HepG2 (cell line): ENCODE data around the gene ACOT9. TPM values are rescaled to one million over a fixed set of nuclear protein-coding genes. Genes with fewer than 3 reads are reported as not detected.

Experiments
- ATM ChIP-seq: fragments of 450-650 bp; IDR thresholded peaks from 2 replicates; pipeline ENCODE4 v1.7.1; 2017; ENCODE audit warnings: mild to moderate bottlenecking, borderline replicate concordance
- CAMTA2 ChIP-seq: sonication (generic); formaldehyde crosslinking; IDR thresholded peaks from 2 replicates; pipeline ENCODE4 v1.4.0; 2020; ENCODE audit warnings: mild to moderate bottlenecking, missing genetic modification reagents, borderline replicate concordance
- CBFB ChIP-seq: sonication (generic); formaldehyde crosslinking; IDR thresholded peaks from 2 replicates; pipeline ENCODE4 v1.4.0; 2020; ENCODE audit warnings: missing genetic modification reagents
- HES4 ChIP-seq: sonication (generic); formaldehyde crosslinking; IDR thresholded peaks from 2 replicates; pipeline ENCODE4 v1.9.0; 2021; ENCODE audit warnings: mild to moderate bottlenecking, missing genetic modification reagents, borderline replicate concordance
- HIVEP1 ChIP-seq: sonication (generic); formaldehyde crosslinking; IDR thresholded peaks from 2 replicates; pipeline ENCODE4 v1.4.0; 2020; ENCODE audit warnings: mild to moderate bottlenecking, missing genetic modification reagents
- IKZF4 ChIP-seq: sonication (generic); formaldehyde crosslinking; IDR thresholded peaks from 2 replicates; pipeline ENCODE4 v1.5.1; 2020; ENCODE audit warnings: borderline replicate concordance, mild to moderate bottlenecking, low read depth, missing genetic modification reagents; ENCODE audit errors: not compliant biosample characterization
- KLF11 ChIP-seq: IDR thresholded peaks from 2 replicates; pipeline ENCODE4 v1.6.1; 2016; ENCODE audit warnings: missing compliant biosample characterization
- MAFK ChIP-seq, 2 experiments: IDR thresholded peaks in 1 of 2; conservative IDR thresholded peaks in 1 of 2; 2 replicates each; pipeline ENCODE4 v1.6.1; 2011; ENCODE audit warnings: improper control_type of control experiment in 2 of 2, low read length in 2 of 2
- MTA1 ChIP-seq: sonication (generic); formaldehyde crosslinking; IDR thresholded peaks from 2 replicates; pipeline ENCODE4 v1.4.0; 2020; ENCODE audit warnings: missing genetic modification reagents, mild to moderate bottlenecking, borderline replicate concordance
- NCOA1 ChIP-seq: sonication (generic); formaldehyde crosslinking; IDR thresholded peaks from 2 replicates; pipeline ENCODE4 v1.9.0; 2021; ENCODE audit warnings: missing genetic modification reagents
- PAF1 ChIP-seq: IDR thresholded peaks from 2 replicates; pipeline ENCODE4 v1.6.1; 2016; ENCODE audit warnings: missing genetic modification reagents, missing compliant biosample characterization
- POLR2A ChIP-seq, 2 experiments: IDR thresholded peaks; 2 replicates each; pipeline ENCODE4 v1.6.1; 2011; ENCODE audit warnings: low read depth in 2 of 2, low read length in 2 of 2, mild to moderate bottlenecking in 1 of 2, moderate library complexity in 1 of 2; ENCODE audit not compliant: insufficient read depth in 1 of 2
- PRDM4 ChIP-seq: sonication (generic); formaldehyde crosslinking; IDR thresholded peaks from 2 replicates; pipeline ENCODE4 v1.9.0; 2021; ENCODE audit warnings: missing genetic modification reagents, borderline replicate concordance
- SOX5 ChIP-seq: IDR thresholded peaks from 2 replicates; pipeline ENCODE4 v1.6.1; 2016; ENCODE audit warnings: borderline replicate concordance
- SRSF9 ChIP-seq: fragments of 200-400 bp; formaldehyde crosslinking; IDR thresholded peaks from 2 replicates; pipeline ENCODE4 v1.6.1; 2018; ENCODE audit warnings: borderline replicate concordance, mild to moderate bottlenecking, low read depth, low read length; ENCODE audit not compliant: insufficient read depth, poor library complexity, severe bottlenecking
- ZBTB7B ChIP-seq: sonication (generic); formaldehyde crosslinking; IDR thresholded peaks from 2 replicates; pipeline ENCODE4 v1.4.0; 2020; ENCODE audit warnings: missing genetic modification reagents
- ZNF225 ChIP-seq: sonication (generic); formaldehyde crosslinking; IDR thresholded peaks from 2 replicates; pipeline ENCODE4 v1.4.0; 2020; ENCODE audit warnings: mild to moderate bottlenecking, missing genetic modification reagents
- ZNF331 ChIP-seq: sonication (generic); formaldehyde crosslinking; IDR thresholded peaks from 2 replicates; pipeline ENCODE4 v1.4.0; 2020; ENCODE audit warnings: missing genetic modification reagents
- ZNF678 ChIP-seq: sonication (generic); formaldehyde crosslinking; IDR thresholded peaks from 2 replicates; pipeline ENCODE4 v1.4.0; 2020; ENCODE audit warnings: mild to moderate bottlenecking, missing genetic modification reagents
- ZSCAN12 ChIP-seq: sonication (generic); formaldehyde crosslinking; IDR thresholded peaks from 2 replicates; pipeline ENCODE4 v1.9.0; 2021; ENCODE audit warnings: mild to moderate bottlenecking, missing genetic modification reagents
- ZZZ3 ChIP-seq: sonication (generic); formaldehyde crosslinking; IDR thresholded peaks from 2 replicates; pipeline ENCODE4 v1.4.0; 2020; ENCODE audit warnings: missing genetic modification reagents, mild to moderate bottlenecking, borderline replicate concordance
- polyA plus RNA-seq, 8 experiments: library from polyadenylated mRNA; depleted of rRNA in 3 of 8; stranded (reverse) in 7 of 8; unstranded in 1 of 8; fragments of >200 nt; fragmentation: Illumina TruSeq in 4 of 8; extraction: Trizol in 4 of 8; gene quantifications; 2 replicates each; pipeline versions ENCODE4 v1.2.1 to v1.2.3, GENCODE V29; 2011 to 2016; ENCODE audit warnings: low read depth in 4 of 8, missing spikeins in 1 of 8, mixed read lengths in 1 of 8; ENCODE audit not compliant: insufficient read depth in 1 of 8
- total RNA-seq, 5 experiments: library from RNA; depleted of rRNA; stranded (reverse); fragments of >200 nt; fragmentation: Illumina TruSeq; extraction: Trizol; gene quantifications; 2 replicates each; pipeline ENCODE4 v1.2.3, GENCODE V29; 2016; ENCODE audit warnings: low read depth in 1 of 5
- TF ChIP-seq, protein P1 (sequence below): sonication (generic); formaldehyde crosslinking; IDR thresholded peaks from 2 replicates; pipeline ENCODE4 v1.8.0; 2022; ENCODE audit warnings: mild to moderate bottlenecking, missing genetic modification reagents, moderate library complexity
- TF ChIP-seq, protein P2 (sequence below): sonication (generic); formaldehyde crosslinking; IDR thresholded peaks from 2 replicates; pipeline ENCODE4 v1.4.0; 2020; ENCODE audit warnings: missing genetic modification reagents
- TF ChIP-seq, protein P3 (sequence below): sonication (generic); formaldehyde crosslinking; IDR thresholded peaks from 2 replicates; pipeline ENCODE4 v1.8.1; 2023; ENCODE audit warnings: mild to moderate bottlenecking, inconsistent platforms, moderate library complexity, missing genetic modification reagents, borderline replicate concordance

ACOT9 gene
- total and polyA plus RNA-seq, 2 of the 13 experiments (the other 11 are each of a cell fraction or from before 2014, with no cell fraction given): 33.3 to 36.9 TPM

DNA sequence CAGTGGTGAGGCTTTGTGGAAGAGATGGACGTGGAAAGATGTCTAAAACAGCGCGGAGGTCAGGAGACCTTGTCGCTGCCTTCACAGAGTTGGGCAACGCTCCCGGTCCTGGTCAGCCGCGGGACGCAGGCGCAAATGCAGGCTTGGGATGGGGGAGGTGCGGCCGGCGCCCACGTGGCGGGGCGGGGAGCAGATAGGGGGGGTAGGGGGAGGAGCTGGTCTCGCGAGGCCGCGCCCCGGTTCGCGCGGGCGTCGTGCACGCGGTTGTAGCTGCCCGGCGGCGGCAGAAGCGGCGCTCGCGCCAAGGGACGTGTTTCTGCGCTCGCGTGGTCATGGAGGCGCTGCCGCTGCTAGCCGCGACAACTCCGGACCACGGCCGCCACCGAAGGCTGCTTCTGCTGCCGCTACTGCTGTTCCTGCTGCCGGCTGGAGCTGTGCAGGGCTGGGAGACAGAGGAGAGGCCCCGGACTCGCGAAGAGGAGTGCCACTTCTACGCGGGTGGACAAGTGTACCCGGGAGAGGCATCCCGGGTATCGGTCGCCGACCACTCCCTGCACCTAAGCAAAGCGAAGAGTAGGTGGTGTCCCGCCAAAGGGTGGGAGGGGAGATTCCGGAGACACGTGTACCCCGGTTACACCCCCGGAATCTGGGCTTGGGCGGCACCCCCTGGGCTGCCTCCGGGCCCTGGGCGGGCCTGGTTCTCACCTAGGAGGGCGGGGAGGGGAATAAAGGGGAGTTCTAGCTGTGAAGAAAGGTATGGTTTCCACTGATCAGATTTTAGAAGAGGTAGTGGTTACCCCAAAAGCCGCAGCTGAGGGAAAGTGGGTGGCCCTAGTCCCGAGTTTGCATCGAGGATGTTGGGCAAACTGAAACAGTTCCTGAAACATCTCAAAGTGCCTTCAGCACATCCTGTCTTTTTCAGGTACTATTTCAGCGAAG, 75.6 kb downstream of the ACOT9 start, which contains the start of gene PRDX4 (continued):
- TF ChIP-seq, protein P1, sequence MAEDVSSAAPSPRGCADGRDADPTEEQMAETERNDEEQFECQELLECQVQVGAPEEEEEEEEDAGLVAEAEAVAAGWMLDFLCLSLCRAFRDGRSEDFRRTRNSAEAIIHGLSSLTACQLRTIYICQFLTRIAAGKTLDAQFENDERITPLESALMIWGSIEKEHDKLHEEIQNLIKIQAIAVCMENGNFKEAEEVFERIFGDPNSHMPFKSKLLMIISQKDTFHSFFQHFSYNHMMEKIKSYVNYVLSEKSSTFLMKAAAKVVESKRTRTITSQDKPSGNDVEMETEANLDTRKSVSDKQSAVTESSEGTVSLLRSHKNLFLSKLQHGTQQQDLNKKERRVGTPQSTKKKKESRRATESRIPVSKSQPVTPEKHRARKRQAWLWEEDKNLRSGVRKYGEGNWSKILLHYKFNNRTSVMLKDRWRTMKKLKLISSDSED (CRISPR knock-in tag): no peak
- TF ChIP-seq CAMTA2 (CRISPR knock-in tag) (no peak), KLF11 (CRISPR knock-in tag) (no peak), ZNF225 (no peak), ATM (no peak), MTA1 (CRISPR knock-in tag) (peak; percentile 66; the same call in 1 of the 2 replicates), ZBTB7B (CRISPR knock-in tag) (no peak), ZNF678 (CRISPR knock-in tag) (0 out of 2 replicates have a peak, but pooled peaks have one; percentile 66), PAF1 (CRISPR knock-in tag) (no peak), MAFK (conservative IDR thresholded peaks at IDR 0.05 in 1 of 2, IDR thresholded peaks at IDR 0.05 in 1 of 2; ENCODE audit: low read length in 2 of 2) (no peak), IKZF4 (no peak), PRDM4 (CRISPR knock-in tag) (no peak), HES4 (peak; percentile 75), CBFB (no peak), SRSF9 (no peak), SOX5 (CRISPR knock-in tag) (no peak), HIVEP1 (CRISPR knock-in tag) (no peak), ZZZ3 (CRISPR knock-in tag) (0 out of 2 replicates have a peak, but pooled peaks have one; percentile 34), ZSCAN12 (no peak), NCOA1 (CRISPR knock-in tag) (no peak), ZNF331 (CRISPR knock-in tag) (peak; percentile 52; the same call in 1 of the 2 replicates), POLR2A (IDR thresholded peaks at IDR 0.05; ENCODE audit: insufficient read depth in 1 of 2, low read depth in 2 of 2, low read length in 2 of 2) (peak; percentile 69 to 81)
- TF ChIP-seq, protein P2, sequence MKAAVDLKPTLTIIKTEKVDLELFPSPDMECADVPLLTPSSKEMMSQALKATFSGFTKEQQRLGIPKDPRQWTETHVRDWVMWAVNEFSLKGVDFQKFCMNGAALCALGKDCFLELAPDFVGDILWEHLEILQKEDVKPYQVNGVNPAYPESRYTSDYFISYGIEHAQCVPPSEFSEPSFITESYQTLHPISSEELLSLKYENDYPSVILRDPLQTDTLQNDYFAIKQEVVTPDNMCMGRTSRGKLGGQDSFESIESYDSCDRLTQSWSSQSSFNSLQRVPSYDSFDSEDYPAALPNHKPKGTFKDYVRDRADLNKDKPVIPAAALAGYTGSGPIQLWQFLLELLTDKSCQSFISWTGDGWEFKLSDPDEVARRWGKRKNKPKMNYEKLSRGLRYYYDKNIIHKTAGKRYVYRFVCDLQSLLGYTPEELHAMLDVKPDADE: 0 out of 2 replicates have a peak, but pooled peaks have one; percentile 46
- TF ChIP-seq, protein P3, sequence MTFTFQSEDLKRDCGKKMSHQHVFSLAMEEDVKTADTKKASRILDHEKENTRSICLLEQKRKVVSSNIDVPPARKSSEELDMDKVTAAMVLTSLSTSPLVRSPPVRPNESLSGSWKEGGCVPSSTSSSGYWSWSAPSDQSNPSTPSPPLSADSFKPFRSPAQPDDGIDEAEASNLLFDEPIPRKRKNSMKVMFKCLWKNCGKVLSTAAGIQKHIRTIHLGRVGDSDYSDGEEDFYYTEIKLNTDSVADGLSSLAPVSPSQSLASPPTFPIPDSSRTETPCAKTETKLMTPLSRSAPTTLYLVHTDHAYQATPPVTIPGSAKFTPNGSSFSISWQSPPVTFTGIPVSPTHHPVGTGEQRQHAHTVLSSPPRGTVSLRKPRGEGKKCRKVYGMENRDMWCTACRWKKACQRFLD: 0 out of 2 replicates have a peak, but pooled peaks have one; percentile 60
